HG02852 (cell line): ENCODE data around the gene COTL1.

ENCODE experiments used
- ATAC-seq: cut with Tn5 transposase; IDR thresholded peaks from one replicate; pipeline ENCODE4 v1.9.1; 2021; ENCODE audit warnings: mild to moderate bottlenecking, moderate library complexity; ENCODE audit not compliant: unreplicated experiment

COTL1 gene

DNA sequence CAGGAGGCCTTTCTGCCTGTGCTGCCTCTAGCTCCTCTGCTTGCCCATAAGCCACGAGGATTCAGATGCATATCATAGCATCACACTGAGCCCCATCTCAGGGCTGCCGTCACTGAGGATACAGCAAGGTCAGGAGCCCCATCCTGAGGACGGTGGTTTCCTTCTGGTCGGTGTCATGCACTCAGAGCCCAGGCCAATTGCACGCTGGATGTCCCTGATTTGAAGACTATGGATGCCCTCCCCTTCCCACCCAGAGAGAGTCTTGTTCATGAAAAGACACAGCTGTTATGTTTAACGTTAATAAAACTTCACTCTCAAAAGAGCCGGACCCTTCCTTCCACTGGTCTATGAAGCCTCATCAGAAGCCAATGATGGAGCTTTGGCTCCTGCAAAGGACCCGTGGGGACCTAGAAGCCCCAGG is 19.9 kb downstream of the COTL1 start:
- no peak for ATAC-seq

DNA sequence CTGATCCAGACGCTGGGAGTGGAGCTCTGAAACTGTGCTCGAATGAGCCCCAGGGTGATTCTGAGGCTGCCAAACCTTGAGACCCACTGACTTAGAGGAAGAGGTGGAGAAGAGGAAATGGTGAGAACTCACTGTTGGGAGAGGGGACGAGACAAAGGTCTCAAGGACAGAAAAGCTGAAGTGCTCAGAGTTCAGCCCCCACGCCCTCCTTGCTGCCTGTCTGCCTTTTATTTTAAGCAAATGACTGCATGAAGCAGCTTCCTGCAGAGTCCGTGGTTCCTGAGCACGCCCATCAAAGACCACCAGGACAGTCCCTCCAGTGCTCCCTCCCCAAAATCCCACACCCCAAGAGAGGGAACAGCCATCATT is 20.4 kb downstream of the COTL1 start:
- ATAC-seq = no peak

DNA sequence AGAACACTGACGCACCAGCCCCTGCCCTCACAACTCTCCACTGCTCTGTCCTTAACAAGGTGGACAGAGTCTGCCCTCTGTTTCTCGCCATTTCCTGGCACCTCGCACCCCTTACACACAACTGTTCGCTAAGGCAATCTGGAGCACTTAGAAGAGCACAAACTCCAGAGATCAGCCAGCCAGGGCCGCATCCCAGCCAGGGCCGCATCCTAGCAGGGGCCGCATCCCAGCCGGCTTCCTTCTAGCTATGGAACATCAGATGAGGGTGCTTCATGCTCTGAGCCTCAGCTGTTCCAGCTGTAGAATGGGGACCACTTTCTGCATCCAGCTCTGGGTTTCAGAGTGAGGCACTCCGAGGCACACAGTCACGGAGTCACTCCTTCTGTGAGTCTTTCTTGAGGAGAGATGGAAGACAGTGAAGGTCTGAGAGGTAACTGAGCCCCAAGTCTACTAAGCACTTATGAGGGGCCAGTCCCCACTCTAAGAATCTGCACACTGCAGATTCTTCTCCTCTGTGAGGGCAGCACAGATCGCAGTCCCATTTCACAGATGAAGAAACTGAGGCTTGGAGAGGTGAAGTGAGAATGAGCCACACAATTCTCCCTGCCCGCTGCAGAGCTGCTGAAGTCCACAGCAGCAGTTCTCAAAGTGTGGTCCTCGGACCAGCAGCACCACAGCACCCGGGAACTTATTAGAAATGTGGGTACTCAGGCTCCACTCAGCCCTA is 20.9 kb downstream of the COTL1 start:
- no peak for ATAC-seq

DNA sequence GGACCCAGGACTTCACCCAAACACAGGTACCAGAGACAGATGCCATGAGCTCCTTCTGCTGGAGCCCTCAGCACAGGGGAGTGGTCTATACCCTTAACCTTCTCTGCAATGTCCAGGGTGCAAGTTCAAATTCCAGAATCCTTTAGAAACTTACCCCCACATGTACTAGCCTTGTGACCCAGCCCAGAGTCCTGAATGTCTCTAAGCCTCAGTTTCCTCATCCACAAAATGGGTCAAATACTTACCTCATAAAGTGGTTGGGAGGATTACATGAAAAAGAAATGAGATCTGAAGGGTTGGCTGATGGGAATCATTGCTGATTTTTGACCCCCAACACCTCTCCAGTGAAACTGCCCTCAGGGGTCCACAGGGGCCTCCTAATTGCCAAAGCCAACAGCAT is 21.7 kb downstream of the COTL1 start:
- no peak for ATAC-seq

DNA sequence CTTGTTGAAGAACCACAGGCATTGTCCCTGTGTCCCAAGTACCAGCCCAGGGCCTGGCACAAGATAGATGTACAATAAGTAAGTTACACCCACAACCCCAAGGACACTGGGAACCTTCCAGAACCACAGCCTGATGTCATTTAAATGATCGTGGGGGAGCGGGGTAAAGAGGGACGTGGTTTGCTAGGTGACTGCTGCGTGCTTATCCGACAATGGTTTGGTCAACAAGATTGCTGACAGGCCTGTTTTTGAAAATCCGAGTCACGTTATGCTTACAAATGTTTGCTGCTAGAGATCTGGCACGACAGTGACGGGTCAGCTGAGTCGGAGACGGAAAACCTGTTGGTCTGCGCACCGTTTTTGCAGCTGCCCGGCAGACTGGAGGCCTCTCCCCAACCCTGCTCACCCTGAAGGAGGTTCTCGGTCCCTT is 22.8 kb downstream of the COTL1 start:
- no peak for ATAC-seq

DNA sequence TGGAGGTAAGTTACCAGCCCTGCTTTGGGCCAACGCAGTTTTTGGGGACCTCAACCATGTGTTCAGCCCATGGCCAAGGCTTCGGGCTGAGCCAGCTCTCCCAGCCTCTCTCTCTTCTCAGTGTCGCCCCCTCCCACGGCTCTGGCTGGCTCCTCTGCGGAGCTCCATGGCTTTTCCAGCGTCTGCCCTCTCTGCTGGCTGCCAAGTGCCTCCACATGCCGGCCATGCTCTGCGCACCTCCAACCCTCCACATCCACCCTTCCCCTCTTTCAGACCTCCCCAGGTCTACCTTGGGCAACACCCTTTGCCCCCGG is 23.2 kb downstream of the COTL1 start:
- no peak for ATAC-seq

DNA sequence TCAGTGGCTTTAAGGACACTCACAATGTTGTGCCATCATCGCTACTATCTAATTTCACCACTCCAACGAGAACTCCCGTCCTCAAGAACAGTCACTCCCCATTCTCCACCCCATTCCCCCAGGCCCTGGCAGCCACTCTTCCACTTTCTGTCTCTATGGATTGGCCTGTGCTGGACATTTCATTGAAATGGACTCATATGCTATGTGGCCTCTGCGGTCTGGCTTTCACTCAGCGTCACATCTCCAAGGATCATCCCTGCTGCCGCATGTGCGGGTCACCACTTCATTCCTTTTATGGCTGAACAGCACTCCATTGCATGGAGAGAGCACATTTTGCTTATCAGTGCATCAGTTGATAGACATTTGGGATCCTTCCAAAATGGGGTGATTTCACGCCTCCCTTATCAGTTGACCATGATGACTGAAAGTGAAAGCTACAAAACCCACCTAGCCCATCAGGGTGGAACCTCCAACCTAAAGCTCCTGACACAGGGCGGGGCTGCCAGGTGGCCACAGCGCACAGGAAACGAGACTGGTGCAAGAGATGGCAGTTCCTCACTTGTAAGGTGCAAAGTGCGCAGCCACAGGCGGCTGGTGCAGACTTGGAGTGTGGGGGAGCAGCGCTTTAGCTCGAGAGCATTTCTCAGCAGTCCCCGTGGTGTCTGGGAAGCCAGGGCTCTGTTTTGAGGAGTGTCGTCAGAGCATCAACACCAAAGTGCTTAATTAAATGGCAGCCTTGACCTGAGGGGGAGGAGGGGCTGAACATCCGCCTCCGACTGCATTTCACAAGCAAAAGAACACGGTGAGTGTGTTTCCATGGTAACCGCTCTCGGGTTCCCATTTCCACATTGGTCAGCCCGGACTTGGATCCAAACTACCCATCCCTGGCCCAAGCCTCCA is 23.8 kb downstream of the COTL1 start:
- ATAC-seq = peak; percentile 81

DNA sequence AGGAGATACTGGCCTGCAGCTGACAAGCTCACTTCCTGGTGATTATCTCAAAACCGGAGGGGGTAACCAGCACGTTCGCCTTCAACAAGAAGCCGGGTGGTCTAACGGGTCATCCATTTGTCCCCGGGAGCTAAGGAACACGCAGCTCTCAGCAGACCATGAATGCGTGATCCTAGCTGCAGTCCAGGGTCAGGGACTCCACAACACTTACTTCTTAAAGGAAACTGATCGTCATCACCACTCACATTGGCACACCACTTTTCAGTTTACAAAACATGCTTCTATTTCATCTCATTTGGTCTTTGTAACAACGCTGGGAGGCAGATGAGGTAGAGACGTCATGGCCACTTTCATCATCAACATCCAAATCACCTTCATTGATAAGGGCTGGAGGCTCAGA is 25.2 kb downstream of the COTL1 start:
- ATAC-seq = no peak

DNA sequence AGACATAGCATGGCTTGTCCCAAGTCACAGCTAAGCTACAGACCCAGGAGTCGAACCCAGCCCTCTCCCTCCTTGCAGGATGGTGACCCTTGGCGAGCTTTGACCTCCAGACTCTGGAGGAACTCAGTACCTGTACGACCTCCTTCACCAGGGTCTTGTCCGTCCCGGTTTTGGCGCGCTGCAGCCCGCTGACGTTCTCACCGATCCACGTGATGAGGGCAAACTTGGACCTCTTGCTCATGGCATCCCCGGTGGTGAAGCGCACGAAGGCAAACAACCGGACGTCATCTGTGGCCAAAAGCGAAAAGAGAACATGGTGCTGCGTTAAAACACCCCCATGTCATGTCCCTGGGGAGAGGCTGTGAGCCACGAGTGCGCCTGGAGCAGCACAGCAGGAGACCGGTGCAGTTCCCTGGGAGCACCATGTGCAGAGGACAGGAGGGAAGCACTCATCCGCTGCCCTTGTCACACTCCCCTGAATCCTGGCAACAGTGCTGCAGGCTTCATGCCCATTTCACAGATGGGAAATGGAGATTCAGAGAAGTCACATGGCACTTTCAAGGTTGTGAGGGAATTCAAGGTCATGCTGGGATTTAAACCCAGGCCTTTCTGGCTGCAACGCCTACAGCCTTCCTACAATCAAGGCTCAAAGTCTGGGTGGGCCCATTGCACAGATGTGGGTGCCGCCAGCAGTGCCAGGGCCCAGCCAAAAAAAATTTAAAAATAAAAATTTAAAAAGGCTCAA is 27.7 kb downstream of the COTL1 start:
- no peak for ATAC-seq

DNA sequence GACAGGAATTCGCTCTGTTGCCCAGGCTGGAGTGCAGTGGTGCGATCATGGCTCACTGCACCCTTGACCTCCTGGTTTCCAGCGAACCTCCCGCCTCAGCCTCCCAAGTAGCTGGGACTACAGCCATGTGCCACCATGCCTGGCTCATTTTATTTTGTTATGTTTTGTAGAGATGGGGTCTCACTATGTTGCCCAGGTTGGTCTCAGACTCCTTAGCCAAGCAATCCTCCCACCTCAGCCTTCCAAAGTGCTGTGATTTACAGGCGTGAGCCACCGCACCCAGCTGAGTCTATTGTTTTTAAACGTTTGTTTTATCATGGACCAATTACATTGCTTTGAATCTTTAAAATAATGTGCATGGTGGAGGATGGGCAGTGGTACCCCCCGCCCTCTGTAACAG is 28.9 kb downstream of the COTL1 start:
- ATAC-seq = no peak

DNA sequence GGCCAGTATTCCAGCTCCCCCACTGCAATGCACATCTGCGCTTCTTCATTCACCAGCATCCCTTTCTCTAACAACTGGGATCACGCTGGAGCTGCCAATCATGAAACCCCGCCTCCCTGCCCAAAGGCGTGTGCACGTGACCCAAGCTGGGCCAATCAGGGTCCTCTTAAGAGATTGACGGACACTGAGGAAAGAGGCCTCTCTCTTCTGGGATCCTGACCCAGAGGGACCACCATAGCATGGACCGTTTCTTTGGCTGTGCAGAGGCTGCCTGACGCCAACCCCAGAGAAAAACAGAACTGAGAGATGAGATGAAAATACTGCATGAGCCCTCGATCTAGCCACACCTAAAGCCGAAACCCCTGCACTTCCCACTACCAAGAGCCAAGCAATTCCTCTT is 32.0 kb downstream of the COTL1 start:
- peak; percentile 81 for ATAC-seq

DNA sequence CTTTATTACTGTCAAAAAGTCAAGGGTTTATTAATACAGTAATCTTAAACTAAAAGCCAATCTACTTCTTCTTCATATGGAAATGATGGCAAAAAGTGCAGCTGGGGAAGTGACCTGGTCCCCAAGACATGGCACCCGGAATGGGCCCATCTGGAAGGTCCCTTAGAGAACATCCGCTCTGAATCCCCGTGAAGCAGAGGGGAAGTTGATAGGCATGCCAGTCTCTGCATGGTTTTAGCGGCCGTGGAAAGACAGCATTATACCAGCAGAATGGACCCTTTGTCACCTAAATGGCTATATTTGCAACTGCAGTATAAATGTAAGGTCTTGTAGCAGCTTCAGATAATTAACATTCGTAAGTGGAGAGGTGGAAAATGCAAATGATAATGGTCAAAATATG is 32.4 kb downstream of the COTL1 start:
- ATAC-seq = no peak

DNA sequence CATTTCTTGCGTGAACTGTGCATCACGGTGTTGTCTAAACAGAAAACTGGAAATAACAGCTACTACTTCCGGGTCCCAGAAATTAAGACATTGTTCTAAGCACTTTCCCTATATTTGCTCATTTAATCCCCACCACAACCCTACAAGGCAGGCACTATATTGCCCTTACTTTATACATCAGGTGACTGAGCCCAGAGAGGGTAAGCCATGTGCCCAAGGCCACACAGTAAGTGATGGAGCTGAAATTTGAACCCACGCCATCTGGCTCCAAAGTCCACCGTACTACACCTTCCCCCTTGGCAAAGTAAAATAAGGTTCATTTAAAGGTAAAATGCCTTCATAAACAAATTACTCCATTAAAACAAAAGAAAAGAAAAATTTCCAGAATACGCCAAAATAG is 33.2 kb downstream of the COTL1 start:
- ATAC-seq = no peak

DNA sequence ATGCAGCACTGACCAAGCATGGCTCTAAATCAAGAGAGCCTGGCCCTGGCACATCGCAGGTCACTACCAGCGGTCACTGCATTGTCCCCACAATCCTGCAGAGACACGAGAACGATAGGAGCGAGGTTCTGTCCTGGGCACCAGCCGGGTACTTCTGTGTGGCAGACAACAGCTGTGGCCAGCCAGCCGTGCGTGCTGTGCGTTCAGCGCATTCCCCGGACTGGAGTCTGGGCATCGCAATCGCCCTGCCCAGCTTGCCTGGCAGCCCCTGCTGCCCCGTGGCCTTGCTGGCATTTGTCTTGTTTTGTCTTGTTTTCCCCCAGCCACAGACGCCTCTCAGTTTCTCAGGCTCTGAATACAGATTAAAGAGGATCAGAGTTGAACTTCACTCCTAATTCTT is 33.9 kb downstream of the COTL1 start:
- ATAC-seq = no peak

DNA sequence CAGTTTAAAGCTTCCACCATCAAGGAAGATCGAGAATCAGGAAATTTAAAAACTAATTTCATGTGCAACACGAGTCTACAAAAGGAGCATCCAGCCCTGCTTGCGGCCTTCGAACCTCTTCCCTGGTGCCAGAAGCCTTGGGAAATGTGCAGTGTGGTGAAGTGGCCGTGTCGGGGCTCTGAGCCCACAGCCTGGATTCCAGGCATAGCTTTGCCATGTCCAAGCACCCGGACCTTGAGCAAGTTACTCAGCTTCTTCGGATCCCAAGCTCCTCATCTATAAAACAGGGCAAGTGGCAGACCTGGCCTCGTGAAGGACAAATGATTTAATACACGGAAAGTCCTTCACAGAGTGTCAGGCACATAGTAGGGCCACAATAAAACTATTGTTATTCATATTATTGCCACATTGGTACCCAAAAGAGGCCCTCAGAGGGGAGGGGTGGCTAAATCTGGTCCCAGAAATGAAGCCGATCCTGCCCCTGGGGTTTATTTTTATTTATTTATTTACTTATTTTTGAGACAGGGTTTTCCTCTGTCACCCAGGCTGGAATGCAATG is 34.8 kb downstream of the COTL1 start:
- no peak for ATAC-seq

DNA sequence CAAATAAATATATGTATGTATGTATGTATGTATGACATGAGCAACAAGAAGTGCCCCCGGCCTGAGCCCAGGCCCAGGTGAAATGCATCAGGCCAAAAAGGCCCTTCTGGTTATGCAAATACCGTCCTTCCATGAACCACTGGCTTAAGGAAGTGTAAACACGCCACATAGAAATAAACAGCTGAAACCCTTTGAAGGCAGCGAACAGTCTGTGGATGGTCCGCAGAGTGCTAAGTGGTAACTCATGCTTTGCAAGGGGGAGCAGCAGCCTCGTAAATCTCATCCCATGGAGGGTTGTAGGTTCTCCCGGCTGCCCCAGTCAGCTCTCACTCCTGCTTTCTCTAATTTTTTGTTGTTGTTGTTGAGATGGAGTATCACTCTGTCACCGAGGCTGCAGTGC is 36.7 kb downstream of the COTL1 start:
- ATAC-seq = no peak

DNA sequence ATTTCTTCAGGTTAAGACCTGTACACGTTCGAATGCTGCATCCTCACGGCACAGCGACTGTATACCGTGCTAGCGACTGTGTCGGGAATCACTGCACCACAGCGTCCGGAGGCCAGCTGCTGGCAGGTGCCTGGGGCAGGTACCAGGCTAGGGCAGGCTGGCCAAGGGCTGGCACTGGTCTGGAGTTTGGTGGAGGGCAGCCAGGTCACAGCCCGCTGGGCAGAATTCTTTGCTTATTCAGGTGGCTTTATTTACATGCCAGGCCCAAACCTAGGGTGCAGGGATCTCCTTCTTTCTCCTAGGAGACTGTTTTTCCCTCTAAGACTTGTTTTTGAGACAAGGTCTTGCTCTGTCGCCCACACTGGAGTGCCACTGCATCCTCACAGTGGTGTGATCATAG is 37.9 kb downstream of the COTL1 start:
- ATAC-seq = no peak

DNA sequence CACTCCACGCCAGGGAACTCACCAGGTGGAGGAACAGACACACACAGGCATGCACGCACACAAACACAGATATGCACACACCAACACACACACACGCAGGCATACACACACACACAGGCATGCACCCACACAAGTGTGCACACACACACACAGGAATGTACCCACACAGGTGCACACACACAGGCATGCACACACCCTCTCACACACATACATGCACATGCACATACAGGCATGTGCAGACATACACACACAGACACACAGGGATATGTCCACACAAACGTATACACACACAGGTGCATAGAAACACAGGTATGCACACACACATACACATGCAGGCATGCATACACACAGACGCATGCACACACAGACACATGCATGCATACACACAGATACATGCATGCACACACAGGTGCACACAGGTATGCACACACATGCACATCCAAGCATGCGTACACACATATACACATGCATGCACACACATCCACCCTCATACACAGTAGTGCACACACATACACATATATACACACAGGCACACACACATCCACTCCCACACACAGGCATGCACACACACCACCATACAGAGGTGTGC is 39.2 kb downstream of the COTL1 start:
- ATAC-seq = no peak

DNA sequence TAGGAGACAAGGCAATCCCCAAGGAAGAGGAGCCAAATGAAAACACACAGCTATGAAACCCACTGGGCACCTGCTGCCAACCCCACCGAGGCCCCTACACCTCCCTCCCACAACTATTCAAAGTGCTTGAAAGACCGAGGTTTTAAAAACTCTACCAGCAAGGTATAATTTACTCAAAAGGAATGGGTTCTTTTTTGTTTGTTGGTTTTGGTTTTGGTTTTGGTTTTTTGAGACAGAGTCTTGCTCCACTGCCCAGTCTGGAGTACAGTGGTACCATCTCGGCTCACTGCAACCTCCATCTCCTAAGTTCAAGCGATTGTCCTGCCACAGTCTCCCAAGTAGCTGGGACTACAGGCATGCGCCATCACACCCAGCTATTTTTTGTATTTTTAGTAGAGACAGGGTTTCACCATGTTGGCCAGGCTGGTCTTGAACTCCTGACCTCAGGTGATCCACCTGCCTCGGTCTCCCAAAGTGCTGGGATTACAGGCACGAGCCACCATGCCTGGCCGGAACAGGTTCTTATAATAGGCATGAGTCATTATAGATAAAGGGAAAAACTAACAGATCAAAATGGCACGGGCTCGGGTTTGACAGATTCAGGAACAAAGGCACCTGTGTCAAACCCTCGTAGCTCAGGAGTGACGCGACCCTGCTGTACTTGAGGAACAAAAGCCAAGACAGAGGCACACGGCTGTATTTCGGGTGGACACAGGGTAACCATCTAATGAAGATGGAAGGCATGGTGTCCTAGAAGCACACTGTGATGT is 40.7 kb downstream of the COTL1 start:
- ATAC-seq = no peak

DNA sequence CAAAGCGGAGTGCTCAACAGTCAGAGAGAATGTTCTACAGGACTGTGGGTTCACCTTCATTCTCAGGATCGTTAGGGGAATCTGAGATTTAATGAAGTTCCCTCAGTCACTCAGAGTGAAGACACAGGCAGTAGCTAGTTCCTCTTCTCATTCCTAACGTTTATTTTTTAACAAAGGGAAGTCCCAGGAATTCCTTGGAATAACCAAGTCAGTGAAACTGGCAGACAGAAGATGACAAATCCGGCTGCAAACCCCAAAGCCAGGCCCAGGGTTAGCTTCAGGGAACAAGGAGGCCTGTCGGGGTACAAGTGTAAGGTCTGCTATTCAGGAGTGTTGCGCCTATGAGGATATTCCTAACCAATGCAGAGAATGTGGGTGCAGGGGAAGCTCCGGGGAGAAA is 42.0 kb downstream of the COTL1 start:
- ATAC-seq = no peak
